ENCODE data around the gene HRH3. TPM values are rescaled to one million over a fixed set of nuclear protein-coding genes. Genes with fewer than 3 reads are reported as not detected.

HRH3 gene
- total RNA-seq, 1 experiment from 2014 or later: not detected

DNA sequence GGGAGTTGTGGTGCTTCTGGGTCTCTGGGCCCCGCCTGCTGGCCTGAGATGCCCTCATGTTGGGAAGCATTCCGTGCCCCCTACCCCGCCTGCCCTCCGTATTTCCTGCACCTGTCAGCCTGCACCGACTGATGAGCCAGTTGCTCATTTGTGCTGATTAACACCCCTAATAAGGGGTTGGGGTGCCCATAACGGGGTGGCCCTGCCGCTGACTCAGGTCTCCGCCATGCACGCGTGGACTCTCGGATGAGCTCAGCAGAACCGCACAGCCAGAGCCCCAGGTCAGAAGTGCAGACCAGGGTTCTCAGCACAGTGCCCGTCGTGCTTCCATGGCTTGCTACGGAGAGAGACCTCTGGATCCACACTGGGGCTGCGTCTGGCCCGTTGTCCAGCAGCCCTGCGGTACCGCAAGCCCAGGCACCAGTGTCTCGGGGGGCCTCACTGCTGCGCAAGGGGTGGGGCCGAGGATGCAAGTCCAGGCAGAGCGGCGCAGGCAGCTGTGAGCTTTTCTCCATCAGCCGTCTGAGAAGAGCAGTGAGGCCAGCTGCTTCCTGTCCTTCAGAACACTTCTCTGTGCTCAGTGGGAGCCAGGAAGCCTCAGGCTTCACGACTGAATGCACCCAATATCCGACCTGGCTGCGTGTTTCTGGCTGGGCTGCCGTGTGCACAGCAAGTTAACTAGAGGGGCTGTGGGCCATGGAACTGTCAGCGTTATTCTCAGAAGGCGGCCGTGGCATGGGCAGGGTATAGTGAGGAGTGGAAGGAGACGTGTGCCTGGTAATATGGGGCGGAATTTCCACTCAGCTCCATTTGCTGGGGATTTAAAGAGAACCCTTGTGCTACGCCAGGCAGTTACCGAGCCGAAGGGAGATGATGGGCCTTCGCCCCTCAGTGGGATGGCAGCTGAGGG is 18.6 kb downstream of the HRH3 start:
- DNase-seq: no peak
- no peaks in the 10 kb centered on the region for H3K79me2 ChIP-seq (ENCODE audit: low read depth)
- no peak overlapping the region for H2AFZ ChIP-seq
- H3F3A ChIP-seq (ENCODE audit: insufficient read depth, low read depth): no peaks in the 10 kb centered on the region; the same call in 1 of the 2 replicates
- no peak overlapping the region for H3K4me2 ChIP-seq
- ChIA-PET POLR2A (ENCODE audit: unreplicated experiment) (no interaction called here), CTCF (no interaction called here)
- no peak overlapping the region for H3K4me3 ChIP-seq
- peaks cover 7% of the 10 kb centered on the region for H4K20me1 ChIP-seq (ENCODE audit: insufficient read depth)
- no peaks in the 10 kb centered on the region for H3K9me3 ChIP-seq (ENCODE audit: insufficient read depth, low read depth)
- BruUV-seq (replicated peaks): no TSS peak
- no peaks in the 10 kb centered on the region for H3K27me3 ChIP-seq (ENCODE audit: insufficient read depth, low read depth)
- intact Hi-C loops (cut with micrococcal nuclease; ENCODE audit: unreplicated experiment): no loop called here
- peaks cover 3% of the 10 kb centered on the region; the same call in 1 of the 2 replicates for H3K36me3 ChIP-seq (ENCODE audit: low read depth)
- H3K27ac ChIP-seq: no peak overlapping the region
- H3K4me1 ChIP-seq (replicated peaks; ENCODE audit: insufficient read depth): no peaks in the 10 kb centered on the region
- TF ChIP-seq EZH2 (IDR thresholded peaks at IDR 0.05; ENCODE audit: low read depth) (no peak), CTCF (conservative IDR thresholded peaks at IDR 0.05) (no peak)
- H3K9me2 ChIP-seq (ENCODE audit: insufficient read depth): no peaks in the 10 kb centered on the region

GRCh38 chr20:62200491-62201172 is 19.4 kb downstream of the HRH3 start:
- POLR2A ChIA-PET (ENCODE audit: unreplicated experiment): no interaction called here
- H3K9me2 ChIP-seq (ENCODE audit: insufficient read depth): no peaks in the 10 kb centered on the region
- H2AFZ ChIP-seq: no peak overlapping the region
- TF ChIP-seq CTCF (conservative IDR thresholded peaks at IDR 0.05) (no peak), EZH2 (IDR thresholded peaks at IDR 0.05; ENCODE audit: low read depth) (no peak)
- H4K20me1 ChIP-seq (ENCODE audit: insufficient read depth): peaks cover 7% of the 10 kb centered on the region
- peaks cover 5% of the 10 kb centered on the region; the same call in 1 of the 2 replicates for H3K36me3 ChIP-seq (ENCODE audit: low read depth)
- no peaks in the 10 kb centered on the region for H3K79me2 ChIP-seq (ENCODE audit: low read depth)
- no peaks in the 10 kb centered on the region for H3K27me3 ChIP-seq (ENCODE audit: insufficient read depth, low read depth)
- H3K4me1 ChIP-seq (replicated peaks; ENCODE audit: insufficient read depth): no peaks in the 10 kb centered on the region
- no peaks in the 10 kb centered on the region for H3K9me3 ChIP-seq (ENCODE audit: insufficient read depth, low read depth)
- intact Hi-C loops (cut with micrococcal nuclease; ENCODE audit: unreplicated experiment): no loop called here
- DNase-seq: no peak
- no peak overlapping the region for H3K4me3 ChIP-seq
- BruUV-seq (replicated peaks): no TSS peak
- CTCF ChIA-PET: no interaction called here
- H3K4me2 ChIP-seq: no peak overlapping the region
- H3K27ac ChIP-seq: no peak overlapping the region
- peaks cover 3% of the 10 kb centered on the region; the same call in 1 of the 2 replicates for H3F3A ChIP-seq (ENCODE audit: insufficient read depth, low read depth)

DNA sequence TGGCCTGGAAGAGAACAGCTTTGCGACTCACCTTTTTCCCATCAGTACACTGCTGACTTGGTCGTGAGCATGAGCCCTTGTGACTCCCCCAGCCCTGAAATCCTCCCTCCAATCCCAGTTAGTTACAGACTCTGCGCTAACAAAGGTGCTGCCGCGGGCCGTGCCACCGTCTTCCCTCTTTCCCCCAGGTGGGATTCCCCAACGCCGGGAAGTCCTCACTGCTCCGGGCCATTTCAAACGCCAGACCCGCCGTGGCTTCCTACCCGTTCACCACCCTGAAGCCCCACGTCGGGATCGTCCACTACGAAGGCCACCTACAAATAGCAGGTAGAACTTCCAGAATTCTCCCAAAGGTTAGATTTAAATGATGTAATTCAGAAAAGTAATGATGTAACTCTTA is 21.1 kb downstream of the HRH3 start:
- intact Hi-C loops (cut with micrococcal nuclease; ENCODE audit: unreplicated experiment): no loop called here
- Histone ChIP-seq H3K4me2 (no peak overlapping the region), H3K9me2 (ENCODE audit: insufficient read depth) (no peaks in the 10 kb centered on the region), H3F3A (ENCODE audit: insufficient read depth, low read depth) (peaks cover 5% of the 10 kb centered on the region; the same call in 1 of the 2 replicates), H3K36me3 (ENCODE audit: low read depth) (peaks cover 10% of the 10 kb centered on the region; the same call in 1 of the 2 replicates), H4K20me1 (ENCODE audit: insufficient read depth) (peaks cover 4% of the 10 kb centered on the region), H3K79me2 (ENCODE audit: low read depth) (no peaks in the 10 kb centered on the region), H3K9me3 (ENCODE audit: insufficient read depth, low read depth) (no peaks in the 10 kb centered on the region), H3K4me3 (no peak overlapping the region), H3K27me3 (ENCODE audit: insufficient read depth, low read depth) (no peaks in the 10 kb centered on the region), H3K27ac (no peak overlapping the region), H2AFZ (no peak overlapping the region), H3K4me1 (replicated peaks; ENCODE audit: insufficient read depth) (no peaks in the 10 kb centered on the region)
- TF ChIP-seq EZH2 (IDR thresholded peaks at IDR 0.05; ENCODE audit: low read depth) (no peak), CTCF (conservative IDR thresholded peaks at IDR 0.05) (no peak)
- ChIA-PET POLR2A (ENCODE audit: unreplicated experiment) (no interaction called here), CTCF (interaction anchor here (0.6 to 0.7 kb wide), 3 partner anchors 33 to 145 kb away, joined by 3 to 13 read pairs (median 5); no protein-coding TSS in a partner anchor)
- BruUV-seq (replicated peaks): no TSS peak
- no peak for DNase-seq
